HG02973 (cell line): Measurements from ENCODE around the gene ELMO2.

ENCODE experiments used
- ATAC-seq: cut with Tn5 transposase; IDR thresholded peaks from one replicate; pipeline ENCODE4 v1.9.1; 2021; ENCODE audit warnings: moderate library complexity; ENCODE audit not compliant: unreplicated experiment

Gene ELMO2

GRCh38 chr20:46406200-46406985 is at the start of gene ELMO2:
Gene ELMO2 (minus strand): TSS chr20:46406615. CDS start chr20:46394482, 12,133 bp downstream.
- ATAC-seq: peak; percentile 78

DNA sequence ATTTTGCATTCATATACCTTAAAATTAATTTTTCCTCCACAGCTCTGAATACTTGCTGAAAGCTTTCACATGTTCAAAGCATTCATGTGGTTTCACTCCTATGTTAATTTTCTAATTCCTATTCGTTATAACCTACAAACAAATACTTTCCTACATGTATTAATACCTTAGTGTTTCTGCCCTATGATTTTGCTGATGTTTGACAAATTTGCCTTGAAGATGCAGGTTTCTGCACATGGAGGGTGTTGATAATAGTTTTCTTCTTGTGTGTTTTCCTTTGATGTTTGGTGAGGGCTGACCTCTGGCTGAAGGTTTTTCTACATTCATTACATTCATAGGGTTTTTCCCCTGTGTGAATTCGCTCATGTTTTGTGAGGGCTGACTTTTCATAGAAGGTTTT is 49.3 kb upstream of the ELMO2 start:
- no peak for ATAC-seq

DNA sequence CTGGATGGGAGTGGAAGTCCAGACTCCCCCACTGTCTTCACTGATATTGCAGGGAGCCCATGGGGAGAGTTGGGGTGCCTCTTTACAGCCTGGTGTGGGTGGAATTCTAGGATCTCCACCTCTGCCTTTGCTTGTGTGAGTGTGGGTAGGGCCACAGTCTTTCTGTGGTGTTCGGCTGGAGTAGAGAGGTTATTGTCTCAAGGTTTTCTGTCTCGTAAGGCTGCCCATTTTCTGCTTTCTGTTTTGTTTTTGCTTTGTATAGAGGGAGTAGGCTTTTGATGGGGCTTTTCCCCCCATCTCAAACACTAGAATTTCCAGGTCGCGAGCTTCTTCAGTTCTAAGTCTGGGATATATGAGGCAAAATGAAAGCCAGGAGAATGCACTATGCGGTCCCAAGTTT is 40.4 kb upstream of the ELMO2 start:
- no peak for ATAC-seq

GRCh38 chr20:46439837-46440236 is 33.4 kb upstream of the ELMO2 start:
- ATAC-seq: no peak

GRCh38 chr20:46438156-46438750 is 31.8 kb upstream of the ELMO2 start:
- ATAC-seq: no peak

DNA sequence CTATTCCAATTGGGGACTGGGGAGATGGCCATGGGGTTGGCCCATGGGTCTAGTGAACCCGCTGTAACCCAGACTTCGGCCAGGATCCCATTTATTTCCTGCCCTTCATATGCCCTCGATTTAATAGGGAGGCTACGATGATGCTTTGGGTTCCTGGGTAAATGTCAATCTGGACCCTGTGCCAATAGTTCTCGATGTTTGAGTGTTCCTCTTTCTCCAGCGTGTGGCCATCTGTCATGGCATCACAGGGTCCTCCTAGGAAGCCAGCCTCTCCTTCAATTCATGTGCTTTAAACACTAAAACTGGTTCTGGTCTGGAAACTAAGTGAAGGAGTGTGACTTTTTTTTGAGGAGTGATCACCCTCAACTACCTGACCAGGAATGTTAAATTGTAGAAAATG is 28.7 kb upstream of the ELMO2 start:
- ATAC-seq: no peak

DNA sequence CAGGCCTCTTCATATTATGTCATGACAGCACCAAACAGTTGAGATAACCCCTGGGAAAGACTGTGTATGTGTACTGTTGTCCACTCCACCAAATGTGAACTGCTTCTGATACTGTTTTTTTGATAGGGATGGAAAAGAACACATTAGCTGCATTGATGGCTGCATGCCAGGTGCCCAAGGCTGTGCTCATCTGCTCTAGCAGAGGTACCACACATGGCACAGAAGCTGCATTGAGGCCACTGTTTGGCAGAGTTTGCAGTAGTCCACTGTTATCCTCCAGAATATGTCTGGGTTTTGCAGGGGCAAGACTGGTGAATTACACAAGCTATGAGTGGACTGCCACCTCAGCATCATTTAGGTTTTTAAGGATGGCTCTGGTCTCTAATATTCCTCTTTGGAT is 28.2 kb upstream of the ELMO2 start:
- no peak for ATAC-seq

- no peak for ATAC-seq
Observed at GRCh38 chr20:46433051-46433450, 26.6 kb upstream of the ELMO2 start.

DNA sequence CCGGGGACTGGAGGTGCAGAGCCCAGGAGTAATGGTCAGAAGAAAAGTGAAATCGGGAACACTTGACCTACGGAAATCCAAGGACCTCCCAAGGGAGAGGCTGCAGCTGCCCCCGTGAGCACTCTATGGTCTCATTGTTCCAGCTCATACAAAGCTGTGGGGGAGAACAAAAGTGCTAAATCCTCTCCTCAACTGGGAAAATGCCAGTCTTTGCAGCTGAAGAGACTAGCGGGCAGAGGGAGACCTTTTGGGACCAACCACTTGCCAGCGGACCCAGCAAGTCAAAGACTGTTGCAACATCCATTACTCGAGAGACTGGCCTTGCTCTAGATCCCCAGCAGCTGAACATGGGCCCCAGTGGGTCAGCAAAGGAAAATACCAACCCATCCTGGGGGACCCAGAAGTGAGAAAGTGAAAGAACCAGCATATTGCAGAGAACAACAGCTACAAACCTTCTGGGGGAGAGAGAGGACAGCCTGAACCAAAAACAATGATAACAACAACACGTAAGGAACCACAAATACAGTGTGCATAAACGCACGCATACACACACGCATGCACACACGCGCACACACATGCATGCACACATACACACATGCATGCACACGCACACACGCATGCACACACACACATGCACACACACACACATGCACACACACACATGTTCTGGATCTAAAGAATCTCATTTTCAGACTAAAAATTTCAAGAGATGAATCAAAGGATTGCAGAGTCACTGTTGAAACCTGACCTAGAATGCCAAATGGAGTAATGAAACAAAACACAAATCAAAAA is 24.7 kb upstream of the ELMO2 start:
- no peak for ATAC-seq

- ATAC-seq: no peak
Observed at GRCh38 chr20:46427384-46427783, 21.0 kb upstream of the ELMO2 start.

DNA sequence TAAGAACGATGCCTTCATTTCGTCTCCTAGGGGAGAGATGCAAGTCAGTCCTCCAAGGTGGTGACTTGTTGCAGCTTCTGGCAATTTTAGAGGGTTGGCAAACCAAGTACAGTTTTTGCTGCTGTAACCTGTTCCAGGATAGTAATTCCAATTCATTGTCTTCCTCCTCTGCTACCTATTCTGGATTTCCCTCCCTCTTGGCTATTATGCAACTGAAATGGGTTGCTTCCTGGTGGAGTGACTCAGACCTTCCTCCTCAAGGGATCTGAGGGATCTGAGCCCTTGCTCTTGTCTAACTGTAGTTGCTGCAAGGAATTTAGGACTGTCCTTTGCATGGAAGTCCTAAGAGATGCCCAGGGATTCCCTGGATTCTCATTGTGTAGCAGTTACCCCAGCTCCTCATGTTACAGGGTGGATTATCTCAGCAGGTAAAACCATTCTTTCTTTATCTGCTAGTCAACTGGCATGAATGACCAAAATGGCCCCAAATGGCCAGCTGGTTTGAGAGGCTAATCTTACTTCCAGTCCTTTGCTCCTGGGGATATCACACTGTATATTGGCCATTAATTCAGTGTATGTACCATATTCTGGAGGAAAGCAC is 17.6 kb upstream of the ELMO2 start:
- no peak for ATAC-seq

- no peak for ATAC-seq
Observed at GRCh38 chr20:46423342-46423741, 16.9 kb upstream of the ELMO2 start.

- no peak for ATAC-seq
Observed at GRCh38 chr20:46420878-46421277, 14.5 kb upstream of the ELMO2 start.

DNA sequence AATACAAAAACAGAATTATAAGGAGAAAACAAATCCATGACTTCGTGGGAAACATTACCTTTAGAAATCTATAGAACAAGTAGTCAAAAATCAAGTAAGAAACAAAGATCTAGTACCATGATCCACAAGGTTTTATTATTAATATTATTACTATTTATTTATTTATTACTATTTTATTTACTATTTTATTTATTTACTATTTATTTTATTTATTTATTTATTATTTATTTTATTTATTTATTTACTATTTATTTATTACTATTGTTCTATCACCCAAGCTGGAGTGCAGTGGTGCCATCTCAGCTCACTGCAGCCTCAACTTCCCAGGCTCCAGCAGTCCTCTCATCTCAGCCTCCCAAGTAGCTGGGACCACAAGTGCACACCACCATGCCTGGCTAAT is 13.5 kb upstream of the ELMO2 start:
- no peak for ATAC-seq

DNA sequence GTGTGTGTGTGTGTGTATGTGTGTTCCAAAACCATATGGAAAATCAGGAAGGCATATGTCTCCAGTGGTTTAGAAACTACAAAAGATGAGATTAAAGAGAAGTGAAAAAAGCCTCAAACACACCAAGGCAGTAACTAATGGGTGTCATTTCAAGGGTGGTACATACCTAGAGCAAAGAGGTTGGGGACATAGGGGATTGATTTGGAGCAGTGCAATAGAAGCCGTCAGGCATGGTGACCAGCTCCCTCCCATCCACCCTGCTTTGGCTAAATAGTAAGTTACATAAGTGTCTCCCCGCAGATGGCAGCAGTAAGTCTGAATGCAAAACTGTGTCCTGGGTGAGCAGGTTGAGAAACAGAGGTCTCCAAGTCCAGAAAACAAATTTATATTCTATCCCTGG is 10.4 kb upstream of the ELMO2 start:
- no peak for ATAC-seq

- ATAC-seq: no peak
Observed at GRCh38 chr20:46416421-46416820, 10.0 kb upstream of the ELMO2 start.

DNA sequence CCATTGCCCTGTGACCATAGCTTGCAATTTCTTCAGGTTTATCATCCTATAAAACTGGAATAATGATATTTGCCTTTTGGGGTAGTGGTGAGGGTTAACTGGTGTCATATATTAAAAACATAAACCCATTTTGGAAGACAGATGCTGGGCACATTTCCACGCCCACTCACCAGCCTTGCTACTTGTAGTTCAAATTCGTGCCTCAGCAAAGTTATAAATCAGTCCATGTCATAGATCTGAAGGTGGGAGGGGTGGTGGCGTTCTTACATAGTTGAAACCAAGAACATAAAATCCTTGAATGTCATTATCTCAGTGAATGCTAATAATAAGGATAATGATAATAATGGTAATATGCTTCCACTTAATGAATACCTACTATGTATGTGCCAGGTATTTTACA is 9.4 kb upstream of the ELMO2 start:
- ATAC-seq: no peak

- ATAC-seq: no peak
Observed at GRCh38 chr20:46414608-46415007, 8.2 kb upstream of the ELMO2 start.

DNA sequence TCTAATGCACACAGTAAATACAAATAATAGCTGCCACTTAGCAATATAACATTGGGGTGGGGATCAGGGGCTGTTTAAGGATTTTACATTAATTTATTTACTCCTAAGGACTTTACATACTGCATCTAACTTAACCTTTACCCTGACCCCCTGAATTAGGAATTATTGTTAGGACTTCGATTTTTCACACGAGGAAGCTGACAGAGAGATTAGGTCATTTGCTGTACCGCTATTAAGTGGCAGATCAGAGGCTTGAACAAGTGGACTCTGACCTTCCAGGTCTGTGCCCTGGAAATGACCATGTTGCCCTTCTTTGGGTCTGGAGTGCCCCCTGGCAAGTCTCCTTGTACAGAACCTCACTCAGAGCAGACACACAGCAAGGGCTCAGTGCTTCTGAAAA is 5.2 kb upstream of the ELMO2 start:
- no peak for ATAC-seq

DNA sequence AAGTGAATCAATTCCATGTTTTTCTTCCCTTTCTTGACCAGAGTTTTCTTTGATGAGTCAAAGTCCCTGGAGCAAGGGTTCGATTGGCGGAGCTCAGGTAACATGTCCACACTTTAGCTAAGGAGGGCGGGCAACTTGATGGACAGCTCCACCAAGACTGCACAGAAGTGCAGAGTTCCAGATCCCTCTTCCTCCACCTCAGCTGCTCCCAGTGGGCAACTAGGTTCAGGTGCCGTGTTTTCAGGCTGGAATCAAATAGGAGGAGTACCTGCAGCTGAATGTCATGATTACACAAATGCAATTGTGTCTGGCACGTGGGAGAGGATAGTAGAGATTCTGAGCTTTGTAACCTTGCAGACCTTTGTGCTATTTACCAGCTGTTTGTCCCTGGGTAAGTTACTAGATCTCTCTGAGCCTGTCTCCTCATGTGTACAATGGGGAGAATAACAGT is 1.9 kb upstream of the ELMO2 start:
- ATAC-seq: no peak

DNA sequence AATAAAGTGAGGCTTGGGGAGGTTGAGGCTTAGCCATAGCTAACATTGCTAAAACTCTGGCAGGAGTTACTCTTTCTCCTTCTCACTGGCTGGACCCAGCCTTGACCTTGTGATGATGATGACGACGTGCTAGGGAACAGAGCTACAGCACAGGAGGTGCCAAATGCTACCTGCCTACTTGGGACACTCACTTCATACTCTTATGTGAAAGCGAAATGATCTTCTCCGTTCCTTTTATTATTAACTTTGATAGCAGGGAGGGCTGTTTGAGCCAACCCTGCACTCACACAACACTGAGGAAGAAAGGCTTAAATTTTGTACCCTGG is 1.2 kb upstream of the ELMO2 start:
- no peak for ATAC-seq
